ENCODE results near the gene C9orf153.
"Not testable (repeated sequence)": the region's sequence is repeated elsewhere in the genome, so short reads cannot be mapped to it uniquely, and the experiment has no call there.

Gene C9orf153

GRCh38 chr9:86262492-86262891 is 3.0 kb upstream of the C9orf153 start:
- DNase-seq = no peak

- DNase-seq = no peak
Measured at GRCh38 chr9:86257391-86257790, 2.1 kb downstream of the C9orf153 start.

DNA sequence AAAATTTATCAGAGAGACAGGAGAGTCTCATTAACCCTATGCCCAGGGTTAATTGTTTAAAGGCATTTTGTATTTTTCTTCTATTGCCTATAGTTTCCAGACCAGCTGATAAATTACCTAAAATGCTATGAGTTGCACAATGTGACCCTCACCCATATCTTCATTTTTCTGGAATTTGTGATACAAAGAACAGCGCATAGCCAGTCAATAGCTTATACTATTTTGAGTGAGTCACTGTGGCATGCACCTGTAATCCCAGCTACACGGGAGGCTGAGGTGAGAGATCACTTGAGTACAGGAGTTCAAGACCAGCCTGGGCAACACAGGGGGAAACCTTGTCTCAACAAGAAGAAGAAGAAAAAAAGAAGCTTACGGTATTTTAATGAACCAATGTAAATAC is 2.8 kb downstream of the C9orf153 start:
- no peak for DNase-seq

- no peak for DNase-seq
Measured at GRCh38 chr9:86253577-86253976, 5.9 kb downstream of the C9orf153 start.

- no peak for DNase-seq
Measured at GRCh38 chr9:86252870-86253269, 6.6 kb downstream of the C9orf153 start.

- DNase-seq = no peak
Measured at GRCh38 chr9:86250123-86250522, 9.3 kb downstream of the C9orf153 start.

DNA sequence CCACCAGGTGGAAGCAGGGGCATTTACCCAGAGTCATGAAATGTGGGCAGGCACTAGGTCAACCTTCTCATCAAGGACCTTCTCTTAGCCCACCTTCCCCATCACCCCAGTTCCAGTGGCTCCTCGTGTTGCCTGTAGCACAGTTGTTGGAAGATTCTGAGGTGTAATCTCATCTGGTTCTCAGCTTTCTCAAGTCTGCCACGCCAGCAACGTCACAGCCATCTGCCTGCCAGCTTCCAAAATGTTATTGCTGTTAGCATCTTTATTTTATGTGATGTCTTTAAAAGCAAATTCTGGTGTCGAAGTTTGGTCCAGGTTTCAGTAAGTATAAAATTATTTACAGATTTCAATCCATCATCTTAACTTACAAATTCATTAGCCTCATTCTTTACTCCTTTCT is 10.7 kb downstream of the C9orf153 start:
- no peak for DNase-seq

GRCh38 chr9:86246752-86247161 is 12.7 kb downstream of the C9orf153 start:
- DNase-seq = no peak

- no peak for DNase-seq
Measured at GRCh38 chr9:86242071-86242470, 17.4 kb downstream of the C9orf153 start.

GRCh38 chr9:86241216-86241615 is 18.2 kb downstream of the C9orf153 start:
- no peak for DNase-seq

DNA sequence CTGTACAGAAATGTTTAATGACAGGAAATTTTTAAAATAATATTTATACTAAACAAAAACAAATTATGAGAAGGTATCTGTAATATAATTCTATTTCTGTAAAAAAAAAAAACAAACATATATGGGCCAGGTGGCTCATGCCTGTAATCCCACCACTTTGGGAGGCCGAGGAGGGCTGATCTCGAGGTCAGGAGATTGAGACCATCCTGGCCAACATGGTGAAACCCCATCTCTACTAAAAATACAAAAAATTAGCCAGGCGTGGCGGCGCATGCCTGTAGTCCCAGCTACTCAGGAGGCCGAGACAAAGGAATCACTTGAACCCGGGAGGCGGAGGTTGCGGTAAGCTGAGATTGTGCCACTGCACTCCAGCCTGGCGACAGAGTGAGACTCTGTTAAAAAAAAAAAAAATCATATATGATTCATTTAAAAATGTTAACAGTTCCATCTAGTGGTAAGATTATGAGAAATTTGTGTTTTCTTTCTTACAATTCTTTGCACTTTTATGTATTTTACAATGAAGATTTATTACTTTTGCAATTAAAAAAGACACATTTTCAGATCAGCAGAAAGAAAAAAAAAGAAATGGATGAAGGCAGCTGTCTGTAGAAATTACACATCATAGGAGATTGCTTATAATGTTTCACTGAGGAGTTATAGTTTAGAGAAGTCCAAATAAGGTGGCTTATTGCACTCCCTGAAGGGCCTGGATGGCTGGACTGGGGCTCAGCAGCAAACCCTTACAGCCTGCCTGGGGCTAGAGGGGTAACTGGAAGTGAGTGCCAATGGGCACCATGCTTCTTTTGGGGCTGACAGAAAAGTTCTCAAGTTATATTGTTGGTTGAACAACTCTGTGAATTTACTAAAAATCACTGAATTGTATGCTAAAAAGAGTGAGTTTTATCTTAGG is 20.3 kb downstream of the C9orf153 start:
- no peak for DNase-seq

DNA sequence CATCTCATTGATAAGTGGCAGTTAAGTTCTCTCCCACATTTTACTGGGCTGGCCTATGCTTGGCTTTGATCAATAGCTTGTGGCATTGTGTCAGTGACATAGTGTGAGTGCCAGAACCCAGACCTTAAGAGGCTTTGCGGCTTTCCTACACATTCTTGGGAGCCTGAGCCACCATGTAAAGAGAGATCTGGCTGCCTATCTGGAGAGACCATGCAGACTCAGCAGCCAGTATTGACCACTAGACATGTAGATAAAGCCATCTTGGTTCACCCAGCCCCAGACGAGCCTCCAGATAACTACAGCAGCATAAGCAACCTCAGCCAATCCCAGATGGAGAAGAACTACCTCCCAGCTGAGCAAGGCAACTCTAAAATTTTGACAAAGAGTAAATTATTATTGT is 28.6 kb downstream of the C9orf153 start:
- no peak for DNase-seq

- DNase-seq = no peak
Measured at GRCh38 chr9:86222667-86223066, 36.8 kb downstream of the C9orf153 start.

- no peak for DNase-seq
Measured at GRCh38 chr9:86219606-86220005, 39.9 kb downstream of the C9orf153 start.

DNA sequence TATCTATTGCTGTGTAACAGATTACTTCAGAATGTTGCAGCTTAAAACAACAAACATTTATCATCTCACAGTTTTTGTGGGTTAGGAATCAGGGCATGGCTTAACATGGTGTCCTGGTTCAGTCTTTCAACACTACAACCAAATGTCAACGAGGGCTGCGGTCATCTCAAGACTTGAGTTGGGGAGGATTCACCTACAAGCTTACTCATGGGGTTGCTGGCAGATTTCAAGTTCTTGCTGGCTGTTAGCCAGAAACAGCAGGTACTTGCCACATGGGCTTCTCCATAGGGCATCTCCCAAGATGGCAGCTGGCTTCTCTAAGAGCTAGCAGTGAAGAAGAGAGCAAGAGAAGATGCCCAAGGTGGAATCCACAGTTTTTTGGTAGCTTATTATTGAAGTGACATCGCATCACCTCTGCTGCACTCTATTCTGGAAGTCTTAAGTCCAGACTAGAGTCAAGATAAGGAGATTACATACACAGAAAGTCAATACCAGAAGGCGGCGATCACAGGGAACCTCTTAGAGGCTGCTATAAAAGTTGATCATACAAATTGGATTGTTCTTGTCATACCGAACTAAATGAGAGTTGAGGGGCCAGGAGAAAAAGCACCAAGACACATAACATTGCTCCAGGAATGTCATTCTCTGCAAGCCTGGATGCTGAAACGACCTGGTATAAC is 42.2 kb downstream of the C9orf153 start:
- no peak for DNase-seq

DNA sequence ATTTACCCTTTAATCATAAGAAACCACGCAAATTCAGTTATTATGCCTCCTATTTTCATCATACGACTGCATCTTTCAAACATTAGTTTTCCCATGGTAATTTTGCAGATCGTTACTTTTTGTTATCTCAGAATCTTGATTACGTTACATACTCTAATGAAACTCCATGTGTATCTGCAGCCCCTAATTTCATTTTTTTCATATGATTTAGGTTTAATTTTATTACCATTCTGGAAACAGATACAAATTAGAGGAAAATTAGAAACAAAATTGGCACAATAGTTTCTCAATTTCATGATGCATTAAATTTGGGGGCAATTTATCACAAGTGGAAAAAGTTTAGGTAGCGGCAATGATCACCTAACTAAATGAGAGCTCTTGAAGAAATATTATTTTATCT is 52.3 kb downstream of the C9orf153 start:
- no peak for DNase-seq

DNA sequence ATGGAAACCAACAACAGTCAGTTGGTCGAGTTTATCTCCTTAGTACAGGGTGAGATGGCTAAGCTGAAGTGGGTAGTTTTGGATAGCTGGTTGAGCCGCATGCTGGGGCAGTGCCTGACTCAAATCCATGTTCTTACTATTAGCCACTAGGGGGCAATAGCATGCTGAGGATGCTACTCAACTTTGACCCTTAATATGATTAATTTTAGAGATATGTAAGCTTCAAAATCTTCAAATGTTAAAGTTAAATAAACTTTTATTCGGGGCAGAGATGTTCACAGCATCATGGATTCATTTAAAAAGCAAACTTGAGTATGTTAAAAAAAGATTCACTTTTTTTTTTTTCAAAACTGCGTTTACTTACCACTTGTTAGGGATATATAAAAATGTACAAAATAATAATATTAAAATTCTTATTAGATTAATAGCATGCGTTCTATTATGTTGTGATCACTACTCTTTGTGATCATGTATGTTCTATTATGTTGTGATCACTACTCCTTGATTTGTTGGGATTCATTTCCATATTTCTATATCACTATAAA is 57.0 kb downstream of the C9orf153 start:
- DNase-seq = peak; percentile 10

- DNase-seq = no peak
Measured at GRCh38 chr9:86201474-86202337, 57.8 kb downstream of the C9orf153 start.

GRCh38 chr9:86200599-86201162 is 58.8 kb downstream of the C9orf153 start:
- DNase-seq = no peak

- DNase-seq = no peak
Measured at GRCh38 chr9:86193088-86193487, 66.4 kb downstream of the C9orf153 start.

- not testable (repeated sequence) for DNase-seq
Measured at GRCh38 chr9:86190700-86191099, 68.8 kb downstream of the C9orf153 start.

- DNase-seq = peak; percentile 14
Measured at GRCh38 chr9:86187121-86187520, 72.3 kb downstream of the C9orf153 start.

GRCh38 chr9:86186696-86187095 is 72.8 kb downstream of the C9orf153 start:
- no peak for DNase-seq
